Thoracic aorta (tissue), 2 donors: ENCODE data around the gene NAGPA. TPM values are rescaled to one million over a fixed set of nuclear protein-coding genes. Genes with fewer than 3 reads are reported as not detected.
A peak's percentile ranks its signal among the peaks of the same experiment; 100 is the strongest.

Source experiments
- ATAC-seq: fragments of 150-250 bp; one replicate; pipeline ENCODE4 v1.8.0; 2017; ENCODE audit warnings: low read depth; ENCODE audit not compliant: insufficient number of reproducible peaks, low FRiP score
- DNase-seq: peaks from one replicate; pipeline ENCODE4 v3.0.0-alpha.2; 2020; ENCODE audit warnings: low spot score
- H3K27ac ChIP-seq, 2 donors: fragments of 200-600 bp; sonication (generic); 1 replicate in 1 of 2; 2 replicates in 1 of 2; pipeline ENCODE4 v1.5.1; 2016; ENCODE audit warnings: mild to moderate bottlenecking in 2 of 2, moderate library complexity in 2 of 2
- H3K27me3 ChIP-seq: fragments of 200-600 bp; sonication (generic); replicated peaks from 2 replicates; pipeline ENCODE4 v1.6.0; 2016; ENCODE audit warnings: mild to moderate bottlenecking; ENCODE audit not compliant: insufficient read depth
- H3K36me3 ChIP-seq: fragments of 200-600 bp; sonication (generic); one replicate; pipeline ENCODE4 v1.5.1; 2016
- H3K4me1 ChIP-seq, 2 donors: fragments of 200-600 bp; sonication (generic); 1 replicate in 1 of 2; 2 replicates in 1 of 2; pipeline versions ENCODE4 v1.5.1 to v1.6.0; 2016; ENCODE audit warnings: low read depth in 2 of 2, mild to moderate bottlenecking in 1 of 2; ENCODE audit not compliant: control insufficient read depth in 1 of 2
- H3K4me3 ChIP-seq: fragments of 200-600 bp; sonication (generic); 2 replicates; pipeline ENCODE4 v1.5.1; 2016; ENCODE audit warnings: mild to moderate bottlenecking
- H3K9me3 ChIP-seq: fragments of 200-600 bp; sonication (generic); 2 replicates; pipeline ENCODE4 v1.5.1; 2016
- total RNA-seq, 2 donors: library from RNA; depleted of rRNA; stranded (reverse); fragments of >200 nt; gene quantifications; one replicate each; pipeline versions ENCODE4 v1.1.0 to v1.2.3, GENCODE V29; 2016
- TF ChIP-seq, protein P1 (sequence below): fragments of 200-600 bp; sonication (generic); IDR thresholded peaks from one replicate; pipeline ENCODE4 v1.5.1; 2019; ENCODE audit warnings: antibody characterized with exemption

NAGPA gene
- total RNA-seq, 2 donors from 2014 or later: 35.3 to 55.2 TPM

DNA sequence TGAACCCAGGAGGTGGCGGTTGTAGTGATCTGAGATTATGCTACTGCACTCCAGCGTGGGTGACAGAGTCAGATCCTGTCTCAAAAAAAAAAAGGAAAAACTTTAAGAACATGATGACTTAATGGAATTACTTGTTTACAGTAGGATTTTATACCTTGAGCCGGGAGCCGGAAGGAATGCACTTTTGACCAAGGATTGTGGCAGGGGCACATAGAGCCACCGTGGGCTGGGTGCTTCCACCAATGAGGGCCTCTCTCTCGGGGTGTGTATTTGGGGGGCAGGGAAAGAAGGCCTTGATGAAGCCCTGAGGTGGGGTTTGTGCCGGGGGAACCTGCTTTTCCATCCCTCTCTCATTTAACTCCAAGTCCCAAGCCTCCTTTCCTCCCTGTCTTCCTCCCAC lies 6.7 kb upstream of the NAGPA start:
- Histone ChIP-seq H3K36me3 (no peaks in the 10 kb centered on the region), H3K27ac (no peak overlapping the region), H3K4me3 (no peak overlapping the region), H3K9me3 (no peaks in the 10 kb centered on the region), H3K4me1 (no peaks in the 10 kb centered on the region), H3K27me3 (no peaks in the 10 kb centered on the region)
- DNase-seq (no peak), ATAC-seq (no peak)
- TF ChIP-seq, protein P1, sequence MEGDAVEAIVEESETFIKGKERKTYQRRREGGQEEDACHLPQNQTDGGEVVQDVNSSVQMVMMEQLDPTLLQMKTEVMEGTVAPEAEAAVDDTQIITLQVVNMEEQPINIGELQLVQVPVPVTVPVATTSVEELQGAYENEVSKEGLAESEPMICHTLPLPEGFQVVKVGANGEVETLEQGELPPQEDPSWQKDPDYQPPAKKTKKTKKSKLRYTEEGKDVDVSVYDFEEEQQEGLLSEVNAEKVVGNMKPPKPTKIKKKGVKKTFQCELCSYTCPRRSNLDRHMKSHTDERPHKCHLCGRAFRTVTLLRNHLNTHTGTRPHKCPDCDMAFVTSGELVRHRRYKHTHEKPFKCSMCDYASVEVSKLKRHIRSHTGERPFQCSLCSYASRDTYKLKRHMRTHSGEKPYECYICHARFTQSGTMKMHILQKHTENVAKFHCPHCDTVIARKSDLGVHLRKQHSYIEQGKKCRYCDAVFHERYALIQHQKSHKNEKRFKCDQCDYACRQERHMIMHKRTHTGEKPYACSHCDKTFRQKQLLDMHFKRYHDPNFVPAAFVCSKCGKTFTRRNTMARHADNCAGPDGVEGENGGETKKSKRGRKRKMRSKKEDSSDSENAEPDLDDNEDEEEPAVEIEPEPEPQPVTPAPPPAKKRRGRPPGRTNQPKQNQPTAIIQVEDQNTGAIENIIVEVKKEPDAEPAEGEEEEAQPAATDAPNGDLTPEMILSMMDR: no peak

DNA sequence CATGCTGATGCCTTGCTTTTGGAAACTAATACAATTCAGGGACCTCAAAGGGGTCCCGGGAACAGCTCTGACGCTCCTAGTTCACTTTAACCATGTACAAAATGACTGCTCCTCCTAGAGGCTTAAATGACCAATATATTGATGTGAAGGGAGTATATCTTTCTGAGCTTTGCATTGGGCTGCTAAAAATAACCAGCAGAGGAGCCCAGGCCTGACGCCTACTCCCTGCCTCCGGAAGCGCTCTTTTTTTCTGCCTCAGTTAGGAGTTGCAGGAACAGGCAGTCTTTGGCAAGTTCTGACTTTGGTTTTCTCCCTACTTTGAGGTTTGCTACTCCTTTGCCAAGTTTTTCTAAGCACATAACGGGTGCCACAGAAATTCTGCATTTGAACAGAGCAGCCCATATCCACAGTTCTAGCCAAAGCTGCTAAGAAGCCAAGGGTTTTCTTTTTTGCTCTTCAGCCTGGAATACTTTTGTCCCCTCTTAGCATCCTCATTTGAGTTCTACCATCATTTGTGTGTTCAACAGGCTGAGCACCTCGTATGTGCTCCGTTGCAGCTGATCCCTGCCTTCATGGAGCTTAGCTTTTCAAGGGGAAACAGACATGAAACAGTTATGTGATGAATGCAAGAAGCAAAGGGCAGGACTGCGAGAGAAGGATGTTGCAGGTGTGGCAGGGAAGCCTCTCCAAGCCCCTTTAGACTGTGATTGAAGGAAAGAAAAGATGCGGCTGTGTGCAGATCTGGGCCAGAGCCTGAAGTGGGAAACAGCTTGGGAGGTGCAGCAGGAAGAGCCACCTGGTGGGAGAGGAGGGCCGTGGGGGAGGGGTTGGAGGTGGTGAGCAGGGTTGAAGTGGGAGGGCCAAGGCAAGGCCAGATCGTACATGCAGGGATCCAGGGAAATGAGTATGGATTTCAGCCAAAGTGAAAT lies 2.8 kb upstream of the NAGPA start:
- ATAC-seq (no peak), DNase-seq (no peak)
- peaks cover 4 to 19% of the 10 kb centered on the region in 2 donors for H3K4me1 ChIP-seq
- no peak overlapping the region for H3K4me3 ChIP-seq
- H3K27me3 ChIP-seq: no peaks in the 10 kb centered on the region
- no peaks in the 10 kb centered on the region for H3K9me3 ChIP-seq
- TF ChIP-seq, protein P1: no peak
- H3K36me3 ChIP-seq: no peaks in the 10 kb centered on the region
- no peak overlapping the region for H3K27ac ChIP-seq

DNA sequence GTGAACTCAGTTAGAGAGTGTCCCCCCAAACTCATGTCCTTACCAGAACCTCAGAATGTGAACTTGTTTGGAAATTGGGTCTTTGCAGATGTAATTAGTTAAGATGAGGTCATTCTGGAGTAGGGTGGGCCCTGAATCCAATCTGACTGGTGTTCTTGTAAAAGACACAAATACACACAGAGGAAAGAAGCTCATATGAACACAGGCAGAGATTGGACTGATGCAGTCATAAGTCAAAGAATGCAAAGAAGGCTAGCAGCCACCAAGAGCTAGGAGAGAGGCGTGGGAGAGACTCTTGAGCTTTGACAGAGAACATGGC lies 2.1 kb upstream of the NAGPA start:
- Histone ChIP-seq H3K27ac (no peak overlapping the region), H3K36me3 (no peaks in the 10 kb centered on the region), H3K9me3 (no peaks in the 10 kb centered on the region), H3K4me3 (no peak overlapping the region), H3K27me3 (no peaks in the 10 kb centered on the region), H3K4me1 (peaks cover 4 to 19% of the 10 kb centered on the region in 2 donors)
- TF ChIP-seq, protein P1: no peak
- ATAC-seq (no peak), DNase-seq (no peak)

DNA sequence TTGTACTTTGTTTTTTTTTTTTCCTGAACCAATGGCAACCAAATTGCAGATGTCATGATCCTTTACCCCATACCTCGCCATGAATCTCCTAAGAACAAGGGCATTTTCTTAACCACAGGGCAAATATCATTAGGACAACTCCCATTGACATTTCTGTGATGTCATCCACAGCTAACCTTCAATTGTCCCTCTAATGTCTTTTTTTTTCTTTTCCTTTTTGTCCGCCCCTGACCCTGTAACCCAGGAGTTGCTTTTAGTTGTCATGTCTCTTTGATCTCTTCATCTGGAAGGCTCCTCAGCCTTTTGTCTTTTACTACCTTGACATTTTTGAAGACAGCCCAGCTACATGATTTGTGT lies 410 bp upstream of the NAGPA start:
- H3K9me3 ChIP-seq: no peaks in the 10 kb centered on the region
- H3K27ac ChIP-seq: peak overlapping the region; percentile 42 to 61
- no peaks in the 10 kb centered on the region for H3K27me3 ChIP-seq
- no peaks in the 10 kb centered on the region for H3K36me3 ChIP-seq
- TF ChIP-seq, protein P1: no peak
- peak overlapping the region; percentile 79 for H3K4me3 ChIP-seq
- H3K4me1 ChIP-seq: peaks cover 4 to 19% of the 10 kb centered on the region in 2 donors
- DNase-seq (no peak), ATAC-seq (no peak)

DNA sequence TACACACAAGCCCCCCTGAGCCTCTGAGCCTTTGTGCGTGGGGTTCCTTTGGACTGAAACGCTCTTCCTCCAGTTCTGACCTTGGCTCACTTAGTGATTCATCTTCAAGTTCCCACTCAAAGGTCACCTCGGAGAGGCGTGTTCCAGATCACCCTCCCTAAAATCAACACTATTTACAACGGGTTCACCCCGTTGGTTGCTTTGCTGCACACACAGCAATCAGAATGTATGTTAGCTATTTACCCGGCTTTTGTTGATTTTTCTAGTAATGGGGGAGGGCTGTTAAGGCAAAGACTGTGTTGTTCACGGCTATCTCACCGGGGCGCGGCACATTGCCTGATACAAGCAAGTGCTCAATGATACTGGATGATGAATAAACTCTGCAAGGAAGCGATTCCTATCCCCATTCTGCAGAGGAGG lies 977 bp downstream of the NAGPA start:
- Histone ChIP-seq H3K4me1 (peaks cover 4 to 19% of the 10 kb centered on the region in 2 donors), H3K4me3 (peak overlapping the region; percentile 79), H3K27me3 (no peaks in the 10 kb centered on the region), H3K9me3 (no peaks in the 10 kb centered on the region), H3K27ac (no peak overlapping the region), H3K36me3 (no peaks in the 10 kb centered on the region)
- TF ChIP-seq, protein P1: no peak
- ATAC-seq (no peak), DNase-seq (no peak)
